ENCODE measurements around the gene BSG.
"Not testable (repeated sequence)": the region's sequence is repeated elsewhere in the genome, so short reads cannot be mapped to it uniquely, and the experiment has no call there.

Gene BSG

DNA sequence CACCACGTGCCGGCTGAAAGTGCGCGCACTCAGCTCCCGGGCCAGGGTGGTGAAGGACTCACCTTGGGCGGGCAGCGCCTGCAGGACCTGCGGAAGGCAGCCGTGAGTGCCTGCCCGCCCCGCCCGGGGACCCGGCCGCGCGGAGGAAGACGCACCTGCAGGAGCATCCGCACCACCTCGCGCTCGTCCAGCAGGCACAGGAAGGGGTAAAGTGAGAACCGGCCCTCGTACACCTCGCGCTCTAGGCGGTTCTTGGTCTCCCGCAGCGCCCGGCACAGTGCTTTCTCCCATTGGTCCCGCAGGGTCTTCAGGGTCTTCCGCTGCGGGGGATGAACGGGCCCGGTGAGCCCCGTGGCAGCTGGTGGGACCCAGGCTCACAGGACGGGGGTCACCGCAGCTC lies 50.3 kb downstream of the BSG start:
- TF ChIP-seq SPI1 (IDR thresholded peaks at IDR 0.05; ENCODE audit: low read depth, low read length) (no peak), PAX5 (IDR thresholded peaks at IDR 0.05; ENCODE audit: insufficient read depth, low read length, severe bottlenecking) (no peak), POLR2AphosphoS5 (IDR thresholded peaks at IDR 0.05; ENCODE audit: low read depth, low read length) (no peak), TAF1 (IDR thresholded peaks at IDR 0.05; ENCODE audit: low read depth, low read length) (no peak), POLR2A (IDR thresholded peaks at IDR 0.05; ENCODE audit: low read depth, low read length) (no peak), POU2F2 (IDR thresholded peaks at IDR 0.05; ENCODE audit: low read depth, low read length) (no peak)
- no peak for DNase-seq (ENCODE audit: insufficient read length, low spot score)
- no peak for FAIRE-seq

DNA sequence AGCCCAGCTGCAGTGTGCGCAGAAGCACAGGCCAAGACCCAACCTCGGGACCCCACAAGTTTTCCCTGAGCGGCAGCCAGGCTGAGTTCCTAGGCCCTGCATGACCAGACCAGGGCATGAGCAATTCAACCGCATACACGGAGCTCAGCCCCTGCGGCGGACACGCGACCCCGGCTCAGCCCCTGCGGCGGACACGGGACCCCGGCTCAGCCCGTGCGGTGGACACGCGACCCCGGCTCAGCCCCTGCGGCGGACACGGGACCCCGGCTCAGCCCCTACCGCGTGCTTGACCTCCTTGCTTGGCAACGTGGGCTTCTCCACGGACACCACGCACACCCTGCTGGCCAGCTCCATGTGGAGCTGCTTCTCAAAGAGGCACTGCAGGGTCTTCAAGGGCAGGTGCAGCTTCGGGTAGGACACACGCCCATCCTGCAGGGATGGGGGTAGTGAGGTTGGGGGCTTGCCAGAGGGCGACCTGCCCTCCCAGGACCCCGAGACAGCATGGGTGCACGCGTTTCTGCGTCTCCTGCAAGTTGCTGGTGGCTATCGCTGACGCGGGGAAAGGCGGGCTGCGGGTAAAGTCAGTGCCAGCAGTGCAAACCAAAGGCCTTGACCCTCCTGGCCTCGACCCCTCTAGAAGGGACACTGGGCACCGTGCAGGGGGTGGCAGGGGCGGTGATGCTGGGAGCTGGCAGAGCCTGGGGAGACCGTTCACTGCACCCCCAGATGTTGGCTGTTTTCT lies 51.0 kb downstream of the BSG start:
- TF ChIP-seq POU2F2 (IDR thresholded peaks at IDR 0.05; ENCODE audit: low read depth, low read length) (no peak), SPI1 (IDR thresholded peaks at IDR 0.05; ENCODE audit: low read depth, low read length) (no peak), POLR2A (IDR thresholded peaks at IDR 0.05; ENCODE audit: low read depth, low read length) (no peak), TAF1 (IDR thresholded peaks at IDR 0.05; ENCODE audit: low read depth, low read length) (no peak), POLR2AphosphoS5 (IDR thresholded peaks at IDR 0.05; ENCODE audit: low read depth, low read length) (no peak), PAX5 (IDR thresholded peaks at IDR 0.05; ENCODE audit: insufficient read depth, low read length, severe bottlenecking) (no peak)
- no peak for DNase-seq (ENCODE audit: insufficient read length, low spot score)

DNA sequence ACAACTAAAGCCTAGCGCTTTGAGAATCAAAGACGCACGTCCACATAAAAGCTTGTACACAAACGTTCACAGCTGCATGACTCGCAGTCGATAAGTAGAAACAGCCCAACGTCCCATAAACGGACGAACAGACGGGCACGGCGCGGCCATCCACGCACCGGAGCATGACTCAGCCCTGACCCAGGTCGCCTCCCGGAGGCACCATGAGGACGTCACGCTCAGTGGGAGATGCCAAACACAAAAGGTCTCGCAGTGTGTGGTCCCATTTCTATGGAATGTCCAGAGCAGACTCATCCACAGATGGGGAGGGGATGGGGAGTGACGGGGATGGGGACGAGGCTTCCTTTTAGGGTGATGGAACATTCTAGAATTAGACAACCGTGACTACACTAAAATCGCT lies 51.6 kb downstream of the BSG start:
- TF ChIP-seq PAX5 (IDR thresholded peaks at IDR 0.05; ENCODE audit: insufficient read depth, low read length, severe bottlenecking) (no peak), TAF1 (IDR thresholded peaks at IDR 0.05; ENCODE audit: low read depth, low read length) (no peak), POLR2AphosphoS5 (IDR thresholded peaks at IDR 0.05; ENCODE audit: low read depth, low read length) (no peak), POLR2A (IDR thresholded peaks at IDR 0.05; ENCODE audit: low read depth, low read length) (no peak), POU2F2 (IDR thresholded peaks at IDR 0.05; ENCODE audit: low read depth, low read length) (no peak), SPI1 (IDR thresholded peaks at IDR 0.05; ENCODE audit: low read depth, low read length) (no peak)
- DNase-seq (ENCODE audit: insufficient read length, low spot score) (no peak), FAIRE-seq (no peak)

More for the DNA sequence above, 51.0 kb downstream of the BSG start:
- FAIRE-seq = no peak

DNA sequence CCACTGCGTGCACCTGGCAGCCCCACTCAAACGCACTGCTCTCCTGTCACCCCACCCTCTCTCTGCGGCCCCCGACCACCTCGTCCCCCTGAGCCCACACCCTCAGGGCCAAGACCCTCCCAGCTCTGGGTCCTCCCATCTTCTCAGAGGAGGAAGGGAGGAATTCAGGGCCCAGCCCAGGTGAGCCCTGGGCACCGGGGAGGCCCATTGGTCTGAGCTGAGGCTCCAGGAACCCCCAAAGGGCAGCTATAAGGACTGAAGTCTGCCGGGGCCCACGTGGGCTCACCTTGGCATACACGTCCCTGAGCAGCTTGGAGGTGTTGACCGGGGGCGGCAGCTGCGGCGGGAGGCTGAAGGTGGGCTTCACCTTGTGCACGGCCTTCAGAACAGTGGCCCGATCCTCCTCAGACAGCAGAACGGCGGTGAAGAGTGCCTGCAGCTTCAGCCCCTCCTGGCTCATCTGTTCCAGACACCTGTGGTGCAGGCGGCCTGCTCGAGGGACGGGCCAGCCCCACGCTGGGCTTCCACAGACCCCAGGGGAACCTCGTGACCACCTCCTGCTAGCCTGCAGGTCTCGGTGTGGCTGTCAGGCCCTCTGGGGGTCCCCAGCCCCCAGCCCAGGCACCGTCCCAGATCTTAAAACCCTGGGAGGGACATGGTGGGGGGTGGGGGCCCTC lies 52.2 kb downstream of the BSG start:
- TF ChIP-seq PAX5 (IDR thresholded peaks at IDR 0.05; ENCODE audit: insufficient read depth, low read length, severe bottlenecking) (no peak), TAF1 (IDR thresholded peaks at IDR 0.05; ENCODE audit: low read depth, low read length) (no peak), POLR2AphosphoS5 (IDR thresholded peaks at IDR 0.05; ENCODE audit: low read depth, low read length) (no peak), POLR2A (IDR thresholded peaks at IDR 0.05; ENCODE audit: low read depth, low read length) (no peak), SPI1 (IDR thresholded peaks at IDR 0.05; ENCODE audit: low read depth, low read length) (no peak), POU2F2 (IDR thresholded peaks at IDR 0.05; ENCODE audit: low read depth, low read length) (no peak)
- DNase-seq (ENCODE audit: insufficient read length, low spot score) (no peak), FAIRE-seq (no peak)

DNA sequence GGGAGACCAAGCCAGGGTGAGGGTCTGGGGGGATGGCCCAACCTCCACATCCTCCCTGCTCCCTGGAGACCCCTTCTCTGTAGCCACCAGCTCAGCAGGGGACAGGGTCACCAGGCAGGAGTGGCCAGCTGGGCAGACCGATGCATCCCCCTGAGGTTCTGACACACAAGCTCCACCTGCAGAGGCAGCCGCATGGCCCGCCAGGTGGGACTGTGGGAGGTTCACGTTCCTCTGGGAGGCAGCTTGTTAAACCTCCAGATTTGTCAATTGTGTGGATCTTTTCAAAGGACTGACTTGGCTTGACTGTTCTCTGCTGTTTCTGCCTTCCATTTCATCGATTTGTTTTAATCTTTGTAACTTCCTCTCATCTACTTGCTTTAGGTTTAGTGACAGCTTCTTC lies 52.9 kb downstream of the BSG start:
- FAIRE-seq (no peak), DNase-seq (ENCODE audit: insufficient read length, low spot score) (no peak)
- TF ChIP-seq POLR2A (IDR thresholded peaks at IDR 0.05; ENCODE audit: low read depth, low read length) (no peak), POU2F2 (IDR thresholded peaks at IDR 0.05; ENCODE audit: low read depth, low read length) (no peak), PAX5 (IDR thresholded peaks at IDR 0.05; ENCODE audit: insufficient read depth, low read length, severe bottlenecking) (no peak)

DNA sequence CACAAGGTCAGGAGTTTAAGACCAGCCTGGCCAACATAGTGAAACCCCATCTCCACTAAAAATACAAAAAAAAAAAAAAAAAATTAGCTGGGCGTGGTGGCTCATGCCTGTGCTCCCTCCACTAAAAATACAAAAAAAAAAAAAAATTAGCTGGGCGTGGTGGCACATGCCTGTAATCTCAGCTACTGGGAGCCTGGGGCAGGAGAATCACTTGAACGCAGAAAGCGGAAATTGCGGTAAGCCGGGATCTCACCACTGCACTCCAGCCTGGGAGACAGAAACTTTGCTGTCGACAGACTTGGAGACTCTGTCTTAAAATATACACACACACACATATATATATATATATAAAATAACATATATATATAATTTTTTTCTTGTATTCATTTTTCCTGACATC lies 54.2 kb downstream of the BSG start:
- not testable (repeated sequence) for DNase-seq (ENCODE audit: insufficient read length, low spot score); FAIRE-seq

DNA sequence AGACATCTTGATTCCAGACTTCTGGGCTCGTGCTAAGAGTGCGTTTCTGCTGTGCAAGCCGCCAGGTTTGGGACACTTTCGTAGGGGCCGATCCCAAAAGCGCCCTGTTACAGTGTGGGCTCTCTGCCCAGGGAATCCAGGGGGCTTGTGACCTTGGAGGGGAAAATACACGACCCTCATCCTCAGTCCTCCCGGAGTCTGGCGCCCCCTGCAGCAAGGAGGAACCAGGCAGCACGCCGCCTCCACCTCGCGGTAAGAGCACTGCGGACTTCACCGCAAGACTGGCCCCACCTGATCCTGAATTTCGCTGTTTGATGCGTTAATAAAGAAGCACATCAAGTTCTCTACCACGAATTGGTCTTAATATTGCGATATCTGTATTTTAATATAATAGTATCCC lies 55.8 kb downstream of the BSG start:
- no peak for TF ChIP-seq TAF1 (IDR thresholded peaks at IDR 0.05; ENCODE audit: low read depth, low read length)
- TF ChIP-seq PAX5 (IDR thresholded peaks at IDR 0.05; ENCODE audit: insufficient read depth, low read length, severe bottlenecking) = no peak
- TF ChIP-seq SPI1 (IDR thresholded peaks at IDR 0.05; ENCODE audit: low read depth, low read length) = no peak
- no peak for TF ChIP-seq POLR2A (IDR thresholded peaks at IDR 0.05; ENCODE audit: low read depth, low read length)
- TF ChIP-seq POU2F2 (IDR thresholded peaks at IDR 0.05; ENCODE audit: low read depth, low read length) = no peak
- TF ChIP-seq POLR2AphosphoS5 (IDR thresholded peaks at IDR 0.05; ENCODE audit: low read depth, low read length) = no peak
- FAIRE-seq (no peak), DNase-seq (ENCODE audit: insufficient read length, low spot score) (no peak)

DNA sequence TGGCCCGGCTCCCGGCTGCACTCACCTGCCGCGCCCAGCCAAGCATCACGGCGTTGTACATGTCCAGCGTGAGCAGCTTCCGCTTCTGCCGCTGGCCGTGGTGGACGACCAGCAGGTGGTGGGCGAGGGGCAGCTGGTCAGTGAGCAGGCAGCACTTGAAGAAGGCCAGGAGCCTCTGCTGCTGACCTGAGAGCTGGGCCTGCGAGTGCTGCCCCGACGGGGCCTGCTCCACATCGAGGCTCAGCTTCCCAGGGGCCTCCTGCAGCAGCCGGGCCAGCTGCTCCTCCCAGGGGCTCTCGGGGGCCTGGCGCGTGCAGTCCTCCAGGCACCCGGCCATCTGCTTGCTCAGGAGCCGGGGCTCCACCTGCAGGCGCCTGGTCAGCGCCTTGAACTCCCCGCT lies 57.1 kb downstream of the BSG start:
- FAIRE-seq; DNase-seq (ENCODE audit: insufficient read length, low spot score): not testable (repeated sequence)

DNA sequence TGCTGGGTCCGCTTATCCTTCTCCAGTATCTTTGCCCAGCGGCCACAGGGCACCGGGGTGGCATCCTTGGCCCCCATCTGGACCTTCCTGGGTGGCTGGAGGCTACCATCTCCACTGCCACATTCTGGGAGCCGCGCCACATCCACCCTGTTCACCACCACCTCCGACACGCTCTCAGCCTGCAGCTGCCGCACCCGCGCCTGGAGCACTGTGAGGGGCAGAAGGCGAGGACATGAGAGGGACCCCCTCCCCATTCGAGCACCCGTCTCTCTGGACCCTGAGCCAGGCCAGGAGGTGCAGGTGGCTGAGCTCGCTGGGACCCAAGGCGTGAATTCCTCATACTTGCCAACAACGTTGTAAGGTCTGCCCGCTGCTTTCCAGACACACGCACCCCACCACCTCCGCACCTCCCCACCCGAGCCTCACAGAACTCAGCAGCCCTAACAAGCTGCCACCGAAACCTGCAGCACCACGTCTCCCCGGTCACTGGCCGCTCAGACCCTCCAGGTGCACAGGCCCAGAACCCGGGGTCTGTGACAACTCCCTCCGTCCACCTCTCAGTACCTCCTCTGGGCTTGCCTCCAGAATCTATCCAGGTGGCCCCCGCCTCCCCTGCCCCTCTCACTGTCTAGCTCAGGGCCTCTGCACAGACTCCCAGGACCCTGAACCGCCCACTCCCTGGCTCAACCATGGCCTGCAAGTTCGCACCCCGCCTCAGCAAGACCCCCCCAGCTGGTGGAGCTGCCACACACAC lies 57.7 kb downstream of the BSG start:
- no peak for FAIRE-seq
- DNase-seq (ENCODE audit: insufficient read length, low spot score) = no peak
- no peak for TF ChIP-seq POLR2A (IDR thresholded peaks at IDR 0.05; ENCODE audit: low read depth, low read length)
- TF ChIP-seq POLR2AphosphoS5 (IDR thresholded peaks at IDR 0.05; ENCODE audit: low read depth, low read length) = no peak
- TF ChIP-seq PAX5 (IDR thresholded peaks at IDR 0.05; ENCODE audit: insufficient read depth, low read length, severe bottlenecking) = no peak

DNA sequence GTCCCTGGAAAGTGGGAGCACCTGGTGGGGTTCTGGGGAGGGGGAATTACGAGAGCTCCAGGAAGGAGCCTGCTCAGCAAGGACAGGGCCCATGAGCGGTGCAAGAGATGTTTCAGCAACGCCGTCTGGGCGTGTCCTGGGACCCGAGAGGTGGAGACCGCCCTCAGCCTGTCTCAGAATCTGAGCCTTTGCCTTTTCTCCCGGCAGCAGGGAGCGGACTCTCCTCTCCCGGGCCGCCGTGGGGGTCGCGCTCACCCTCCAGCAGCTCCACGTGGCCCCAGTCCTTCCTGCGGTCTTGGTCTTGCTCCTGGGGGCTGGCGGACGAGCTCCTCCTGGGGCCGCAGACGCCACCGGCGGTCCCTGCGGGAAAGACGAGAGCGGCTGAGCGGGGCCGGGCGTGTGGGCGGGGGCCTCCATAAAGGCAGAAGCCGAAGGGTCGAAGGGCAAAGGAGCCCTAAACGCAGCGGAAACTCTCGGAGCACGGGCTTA lies 60.2 kb downstream of the BSG start:
- TF ChIP-seq PAX5 (IDR thresholded peaks at IDR 0.05; ENCODE audit: insufficient read depth, low read length, severe bottlenecking) = no peak
- TF ChIP-seq POLR2AphosphoS5 (IDR thresholded peaks at IDR 0.05; ENCODE audit: low read depth, low read length) = no peak
- FAIRE-seq = peak; percentile 89
- peak; percentile 83 for DNase-seq (ENCODE audit: insufficient read length, low spot score)

Measured in GM12891 (cell line).